ELF-1 (cell line): ENCODE results near the gene SOCS1.

Source experiments
- DNase-seq: peaks from one replicate; pipeline ENCODE4 v3.0.0-alpha.2; 2016; ENCODE audit warnings: low read depth, low spot score

Gene SOCS1

DNA sequence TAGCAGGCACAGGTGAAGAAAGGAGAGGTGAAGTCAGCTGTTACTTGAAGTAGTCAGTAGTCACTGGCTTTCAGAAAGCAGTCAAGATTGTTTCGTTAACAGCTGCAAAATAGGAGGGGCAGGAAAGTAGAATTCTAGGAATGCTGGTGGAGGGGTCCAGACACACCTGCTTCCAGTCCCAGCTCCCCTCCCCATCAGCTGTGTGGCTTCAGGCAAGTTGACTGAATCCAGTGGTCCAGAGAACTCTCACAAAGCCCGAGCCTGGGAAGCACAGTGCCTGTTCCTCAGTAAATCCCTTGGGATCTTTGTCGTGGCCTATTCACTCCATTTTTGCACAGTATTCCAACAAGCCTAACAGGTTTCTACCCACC, 4.6 kb upstream of the SOCS1 start:
- DNase-seq: peak; percentile 90

DNA sequence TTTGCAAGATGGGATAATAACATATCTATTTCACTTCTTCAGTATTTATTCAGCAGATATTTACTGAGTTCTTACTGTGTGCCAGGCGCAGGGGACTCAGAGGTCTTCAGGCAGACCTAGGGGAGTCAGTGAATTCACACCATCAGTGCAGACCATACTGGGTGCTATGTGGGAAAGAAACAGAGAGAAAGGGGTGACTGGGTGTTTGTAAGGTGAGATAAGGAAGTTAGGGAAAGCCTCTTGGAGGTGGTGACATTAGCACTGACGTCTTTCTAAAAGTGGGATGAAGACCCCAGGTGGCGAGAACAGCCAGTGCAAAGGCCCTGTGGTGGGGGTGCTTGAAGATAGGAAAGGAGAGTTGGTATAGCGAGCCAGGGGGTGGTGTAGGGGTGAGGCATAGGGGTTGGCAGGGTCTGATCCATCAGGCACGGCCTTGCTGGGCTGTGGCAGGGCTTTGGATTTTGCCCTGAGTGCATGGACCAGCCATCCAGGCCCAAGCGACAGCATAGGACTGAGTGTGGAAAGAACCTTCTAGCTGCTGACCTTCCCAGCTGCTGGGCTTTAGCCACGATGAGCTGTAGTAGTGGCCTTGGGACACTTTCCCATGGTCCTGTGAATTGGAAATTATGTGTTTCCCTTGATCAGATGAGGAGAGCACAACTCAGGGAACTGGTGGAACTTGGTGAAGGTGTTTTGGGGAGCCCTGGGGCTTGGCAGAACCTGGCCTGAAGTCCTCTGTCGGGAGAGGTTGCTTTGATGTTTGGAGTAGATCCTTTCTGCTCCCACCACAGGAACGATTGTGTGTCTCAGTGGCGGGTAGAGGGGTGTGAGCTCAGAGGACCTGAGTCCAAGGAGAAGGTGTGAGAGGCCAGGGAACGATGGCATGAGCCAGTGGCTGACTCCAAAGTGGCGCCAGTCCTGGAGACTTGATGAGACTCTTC, 3.9 kb upstream of the SOCS1 start:
- DNase-seq: no peak

DNA sequence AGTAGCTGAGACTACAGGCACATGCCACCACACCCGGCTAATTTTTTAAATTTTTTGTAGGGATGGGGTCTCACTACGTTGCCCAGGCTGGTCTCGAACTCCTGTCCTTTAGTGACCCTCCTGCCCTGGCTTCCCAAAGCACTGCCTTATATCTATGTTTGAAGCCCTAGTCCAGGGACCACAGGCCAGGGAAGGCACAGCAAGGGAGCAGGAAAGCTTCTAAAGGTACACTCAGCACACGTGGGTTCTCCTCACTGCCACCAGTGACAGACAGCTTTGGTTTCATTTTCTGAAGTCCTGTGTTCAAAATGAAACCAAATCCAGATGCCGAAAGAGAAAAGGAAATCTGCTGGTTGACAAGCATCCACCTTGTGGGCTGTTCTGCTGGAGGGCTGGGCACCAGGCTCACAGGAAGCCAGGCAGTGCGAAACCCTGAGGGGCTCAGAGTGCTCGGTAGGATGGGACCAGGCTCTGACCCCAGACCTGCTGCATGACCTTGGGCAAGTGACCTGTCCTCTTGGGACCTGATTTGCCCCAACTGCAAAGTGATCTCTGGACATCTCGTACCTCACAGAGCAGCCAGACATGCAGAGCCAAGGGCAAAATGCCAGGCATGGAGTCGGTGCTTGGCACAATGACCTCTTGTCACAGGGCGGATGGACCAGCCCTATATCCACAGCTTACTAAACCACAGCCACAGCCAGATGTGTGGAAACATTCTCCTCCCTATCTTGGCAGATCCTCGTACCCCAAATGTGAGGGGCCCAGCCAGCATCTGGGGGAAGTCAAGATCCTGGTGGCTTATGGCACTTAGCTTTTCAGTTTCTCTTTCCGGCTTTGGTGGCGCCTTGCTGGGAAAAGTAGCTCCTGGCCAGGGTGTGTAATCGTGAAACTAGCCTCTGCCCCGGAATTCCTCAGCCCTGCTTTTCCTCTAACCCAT, 2.8 kb upstream of the SOCS1 start:
- no peak for DNase-seq

DNA sequence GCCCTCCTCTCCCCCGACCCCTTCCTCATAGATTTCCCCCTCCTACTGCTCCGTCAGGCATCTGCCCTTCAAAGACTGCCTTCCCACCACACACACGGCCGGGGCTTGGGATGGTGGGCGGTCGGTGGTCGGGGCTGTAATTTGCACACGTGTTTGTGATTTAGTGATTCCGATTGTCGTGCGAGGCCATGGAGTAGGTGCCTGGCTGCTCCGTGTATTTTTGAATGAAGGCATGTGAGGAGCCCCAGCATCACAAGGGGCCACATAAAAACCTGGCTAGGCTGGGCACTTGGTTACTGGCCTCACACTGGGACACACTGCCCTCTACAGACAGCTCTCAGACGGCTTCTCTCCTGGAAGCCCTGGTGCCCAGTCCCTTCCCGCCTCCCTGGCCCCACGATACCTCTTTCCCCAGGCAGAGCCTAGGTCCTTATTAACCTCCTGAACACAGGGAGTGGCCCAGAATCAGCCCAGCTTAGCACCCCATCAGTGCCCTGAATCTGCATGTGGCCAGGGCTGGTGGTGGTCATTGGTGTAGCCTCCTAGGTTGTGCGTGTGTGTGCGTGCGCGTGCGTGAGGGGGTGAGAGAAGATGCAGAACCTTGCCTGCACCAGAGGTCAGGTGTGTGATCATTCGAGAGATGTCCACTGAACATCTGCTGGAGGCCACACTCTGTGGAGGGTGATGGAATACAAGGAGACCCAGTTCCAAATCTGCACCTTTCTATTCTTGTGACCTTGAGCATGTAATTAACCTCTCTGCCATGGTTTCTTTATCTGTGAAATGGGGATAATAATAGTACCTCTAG, 1.3 kb upstream of the SOCS1 start:
- peak; percentile 87 for DNase-seq

DNA sequence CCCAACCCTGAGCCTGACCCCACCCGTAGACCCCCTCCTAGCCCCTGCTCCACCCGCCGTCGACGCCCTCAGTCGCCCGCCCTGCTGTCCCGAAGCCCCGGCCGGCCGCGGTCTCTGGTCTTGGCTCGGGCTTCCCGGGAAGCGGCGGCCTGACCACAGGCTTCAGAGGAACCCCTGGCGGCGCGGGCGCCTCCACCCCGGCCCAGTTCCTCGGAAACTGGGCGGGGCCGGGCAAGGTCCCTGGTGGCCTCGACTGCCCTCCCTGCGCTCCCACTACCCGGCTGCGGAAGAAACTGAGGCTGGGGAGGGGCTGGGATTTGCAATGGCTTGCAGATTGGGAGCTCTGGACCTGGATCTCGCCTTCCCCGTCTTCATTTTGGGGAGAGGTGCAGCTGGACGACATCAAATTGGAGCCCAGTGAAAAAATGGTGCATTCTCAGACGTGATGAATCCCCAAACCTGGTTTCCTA, 692 bp upstream of the SOCS1 start:
- DNase-seq: peak; percentile 68

DNA sequence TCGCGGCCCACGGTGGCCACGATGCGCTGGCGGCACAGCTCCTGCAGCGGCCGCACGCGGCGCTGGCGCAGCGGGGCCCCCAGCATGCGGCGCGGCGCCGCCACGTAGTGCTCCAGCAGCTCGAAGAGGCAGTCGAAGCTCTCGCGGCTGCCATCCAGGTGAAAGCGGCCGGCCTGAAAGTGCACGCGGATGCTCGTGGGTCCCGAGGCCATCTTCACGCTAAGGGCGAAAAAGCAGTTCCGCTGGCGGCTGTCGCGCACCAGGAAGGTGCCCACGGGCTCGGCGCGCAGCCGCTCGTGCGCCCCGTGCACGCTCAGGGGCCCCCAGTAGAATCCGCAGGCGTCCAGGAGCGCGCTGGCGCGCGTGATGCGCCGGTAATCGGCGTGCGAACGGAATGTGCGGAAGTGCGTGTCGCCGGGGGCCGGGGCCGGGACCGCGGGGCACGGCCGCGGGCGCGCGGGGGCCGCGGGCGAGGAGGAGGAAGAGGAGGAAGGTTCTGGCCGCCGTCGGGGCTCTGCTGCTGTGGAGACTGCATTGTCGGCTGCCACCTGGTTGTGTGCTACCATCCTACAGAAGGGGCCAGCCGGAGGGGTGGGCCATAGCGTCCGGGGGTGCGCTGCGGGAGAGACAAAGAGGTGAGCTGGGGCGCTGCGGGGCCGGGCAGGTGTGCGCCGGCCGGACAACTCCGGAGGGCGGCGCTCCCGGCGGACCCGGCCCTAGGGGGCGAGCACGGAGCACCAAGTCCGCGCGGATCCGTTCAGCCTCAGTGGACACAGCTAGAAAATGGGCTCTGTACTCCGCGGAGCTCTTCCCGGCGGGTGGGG, 879 bp downstream of the SOCS1 start:
- peak; percentile 62 for DNase-seq

DNA sequence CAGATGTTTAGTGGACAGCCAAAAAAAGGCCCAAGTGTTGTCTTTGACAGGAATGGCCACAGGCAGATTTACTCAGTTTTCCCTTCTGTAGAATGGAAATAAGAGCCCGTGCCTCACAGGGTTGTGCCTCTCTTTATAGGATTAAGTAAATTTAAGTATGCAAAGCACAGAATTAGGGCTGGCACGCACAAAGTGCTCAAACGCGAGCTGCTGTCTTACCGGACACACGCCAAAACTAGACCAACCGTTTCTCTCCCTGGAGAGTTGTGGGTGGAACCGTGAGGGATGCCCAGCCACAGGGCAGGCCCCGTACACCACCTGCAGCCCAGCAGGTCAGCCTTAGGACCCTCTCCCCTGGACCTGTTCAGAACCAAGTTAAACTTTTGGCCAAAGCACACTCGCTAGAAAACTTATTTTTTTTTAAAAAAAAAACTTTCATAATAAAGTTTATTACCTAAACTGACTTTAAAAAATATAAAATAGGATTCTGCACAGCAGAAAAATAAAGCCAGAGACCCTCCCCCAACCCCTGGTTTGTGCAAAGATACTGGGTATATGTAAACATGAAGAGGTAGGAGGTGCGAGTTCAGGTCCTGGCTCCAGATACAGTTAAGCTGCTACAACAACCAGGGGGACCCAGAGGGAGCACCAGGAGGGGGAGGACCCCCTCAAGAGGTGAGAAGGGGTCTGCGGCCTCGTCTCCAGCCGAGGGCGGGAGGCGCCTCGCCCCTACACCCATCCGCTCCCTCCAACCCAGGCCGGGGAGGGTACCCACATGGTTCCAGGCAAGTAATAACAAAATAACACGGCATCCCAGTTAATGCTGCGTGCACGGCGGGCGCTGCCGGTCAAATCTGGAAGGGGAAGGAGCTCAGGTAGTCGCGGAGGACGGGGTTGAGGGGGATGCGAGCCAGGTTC, 1.8 kb downstream of the SOCS1 start:
- no peak for DNase-seq

DNA sequence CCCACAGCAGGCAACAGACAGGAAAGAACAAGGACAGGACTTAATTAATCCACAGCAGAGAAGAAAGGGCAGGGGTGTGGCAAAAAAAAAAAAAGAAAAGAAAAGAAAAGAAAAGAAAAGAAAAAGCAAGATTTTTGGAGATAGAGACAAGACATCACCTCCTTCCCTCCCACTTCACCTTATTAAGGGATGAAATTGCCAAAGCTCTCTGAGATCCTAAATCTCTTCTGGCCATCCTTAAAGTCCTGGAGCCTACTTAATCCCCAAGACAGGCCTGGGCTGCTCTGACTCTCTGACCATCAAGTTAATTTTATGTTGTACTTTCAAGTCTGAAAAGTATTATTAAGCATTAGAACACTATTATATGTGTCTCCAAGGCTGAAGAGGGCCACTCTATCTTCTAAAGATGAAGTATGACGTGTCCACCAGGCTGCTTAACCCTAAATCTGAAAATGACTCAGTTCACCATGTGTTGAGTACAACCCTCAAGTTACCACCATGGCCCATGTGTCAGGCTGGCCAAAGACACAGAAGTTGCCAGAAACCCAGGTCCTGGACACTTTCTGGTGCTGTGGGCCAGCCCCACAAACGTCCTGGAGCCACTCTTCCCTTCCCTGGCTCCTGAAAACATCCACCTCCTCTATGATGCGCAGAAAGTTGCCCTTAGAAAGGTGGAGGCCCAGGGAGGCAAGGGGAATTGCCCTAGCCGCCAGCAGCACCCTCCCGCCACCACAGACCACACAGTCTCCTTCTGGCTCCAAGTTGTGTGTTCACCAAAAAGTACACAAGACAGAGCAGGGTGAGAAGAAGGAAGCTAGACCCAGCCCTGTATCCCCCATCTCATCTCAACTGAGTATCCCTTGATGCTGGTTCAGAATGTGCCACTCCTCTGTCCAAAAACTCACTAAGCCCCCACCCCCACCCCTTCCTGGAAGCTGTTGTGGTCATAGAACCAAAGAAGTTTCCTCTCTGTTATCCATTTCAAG, 2.7 kb downstream of the SOCS1 start:
- DNase-seq: no peak

DNA sequence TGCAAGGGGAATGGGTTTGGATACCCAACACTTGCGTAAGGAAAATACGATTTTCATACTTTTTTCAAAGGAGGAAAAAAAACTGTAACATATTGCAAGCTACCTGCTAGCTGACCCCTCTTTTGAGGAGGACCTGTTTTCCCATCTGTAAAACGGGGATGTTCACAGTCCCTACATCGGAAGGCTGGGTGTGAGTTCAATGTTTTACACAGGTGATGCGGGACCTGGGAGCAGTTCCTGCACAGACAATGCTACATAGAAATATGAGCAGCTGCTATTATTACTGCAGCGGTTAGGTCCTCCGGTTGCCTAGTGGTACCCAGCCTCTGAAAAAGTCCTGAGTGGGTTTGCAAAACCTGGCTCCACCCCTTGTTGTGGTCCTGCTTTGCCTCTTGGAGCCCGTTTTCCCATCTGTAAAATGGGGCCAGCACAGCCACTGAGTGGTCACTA, 3.5 kb downstream of the SOCS1 start:
- no peak for DNase-seq

DNA sequence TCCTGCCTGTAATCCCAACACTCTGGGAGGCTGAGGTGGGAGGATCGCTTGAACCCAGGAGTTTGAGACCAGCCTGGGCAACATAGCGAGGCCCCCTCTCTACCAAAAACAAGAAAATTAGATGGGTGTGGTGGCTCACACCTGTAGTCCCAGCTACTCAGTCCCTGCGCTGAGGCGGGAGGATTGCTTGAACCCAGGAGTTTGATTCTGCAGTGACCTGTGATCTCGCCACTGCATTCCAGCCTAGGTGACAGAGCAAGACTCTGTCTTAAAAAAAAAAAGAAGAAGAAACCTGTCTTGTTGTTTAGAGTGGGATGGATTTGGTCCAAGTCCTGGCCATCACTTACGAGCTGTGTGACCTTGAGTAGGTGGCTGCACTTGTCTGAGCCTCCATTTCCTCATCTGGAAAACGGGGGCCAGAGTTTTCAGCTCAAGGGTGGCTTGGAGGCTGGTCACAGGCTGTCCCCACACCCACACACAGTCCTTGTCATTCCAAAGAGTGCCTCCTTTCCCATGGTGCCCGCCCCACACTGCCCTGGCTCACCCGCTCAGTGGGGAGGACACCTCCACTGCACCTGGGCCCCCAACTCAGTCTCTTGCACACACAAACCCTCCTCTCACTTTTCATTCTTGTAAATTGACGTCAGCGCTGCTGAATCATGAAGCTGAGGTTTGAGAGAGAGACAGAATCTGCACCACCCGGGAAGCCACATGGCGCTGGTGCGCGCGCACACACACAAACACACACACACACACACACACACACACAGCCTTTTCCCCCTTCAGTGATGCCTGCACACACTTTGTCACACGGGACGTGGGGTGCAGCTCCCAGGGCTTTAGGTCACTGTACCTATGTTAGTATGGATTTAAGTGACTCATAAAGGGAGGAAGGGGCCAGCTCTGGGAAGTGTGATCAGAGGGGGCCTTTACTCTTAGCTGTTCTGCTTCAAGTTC, 4.2 kb downstream of the SOCS1 start:
- DNase-seq: no peak

DNA sequence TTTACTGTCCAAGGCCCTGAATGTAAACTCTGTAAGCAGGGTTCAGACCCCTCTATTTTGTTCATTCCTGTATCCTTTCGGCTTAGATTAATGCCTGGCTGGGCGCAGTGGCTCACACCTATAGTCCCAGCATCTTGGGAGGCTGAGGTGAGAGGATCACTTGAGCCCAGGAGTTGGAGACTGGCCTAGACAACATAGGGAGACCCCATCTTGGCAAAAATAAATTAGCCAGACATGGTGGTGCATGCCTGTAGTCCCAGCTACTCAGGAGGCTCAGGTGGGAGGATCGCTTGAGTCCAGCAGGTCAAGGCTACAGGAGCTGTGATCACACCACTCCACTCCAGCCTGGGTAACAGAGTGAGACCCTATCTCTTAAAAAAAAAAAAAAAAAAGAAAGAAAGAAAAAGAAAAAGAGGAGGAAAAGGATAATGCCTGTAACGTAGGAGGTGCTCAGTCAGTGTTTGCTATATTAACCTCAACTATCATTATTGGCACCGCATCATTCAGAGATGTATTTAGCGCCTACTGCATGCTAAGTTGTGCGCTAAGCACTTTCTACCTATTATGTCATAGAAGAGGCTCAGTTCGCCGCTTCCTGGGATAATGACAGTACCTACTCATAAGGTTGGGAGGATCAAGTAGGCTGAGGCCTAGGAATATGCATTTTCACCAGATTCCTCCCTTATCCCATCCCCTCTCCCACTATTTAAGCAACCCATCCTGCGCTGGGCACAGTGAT, 5.0 kb downstream of the SOCS1 start:
- no peak for DNase-seq

DNA sequence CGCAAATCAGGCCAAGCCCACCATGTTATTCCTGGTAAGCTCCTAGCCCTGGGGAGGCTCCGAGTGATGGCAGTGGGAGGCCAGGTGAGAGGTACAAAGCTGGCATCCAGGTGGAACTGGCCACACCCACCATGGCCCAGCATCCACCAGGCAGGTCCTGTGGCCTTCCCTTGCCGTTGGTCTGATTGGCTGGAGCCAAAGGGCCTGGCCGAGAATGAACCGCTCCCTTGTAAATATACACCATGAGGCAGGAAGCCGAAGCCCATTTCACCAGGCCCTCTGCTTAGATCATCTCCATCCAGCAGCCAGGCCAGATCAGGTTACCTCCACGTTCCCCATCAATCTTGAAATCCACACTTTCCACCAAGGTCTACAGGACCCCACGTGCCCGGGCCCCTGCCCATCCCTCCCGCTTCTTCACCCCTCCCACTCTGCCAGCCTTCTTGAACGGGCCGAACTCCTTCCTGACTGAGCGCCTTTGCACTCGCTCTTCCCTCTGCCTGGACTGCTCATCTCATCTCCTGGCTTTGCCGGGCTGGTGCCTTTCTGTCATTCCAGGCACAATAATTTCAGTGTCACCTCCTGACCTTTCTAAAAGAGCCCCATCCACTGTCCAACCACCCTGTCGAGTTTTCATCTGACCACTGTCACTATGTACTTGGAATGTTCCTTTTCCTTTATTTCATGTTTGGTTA, 5.8 kb downstream of the SOCS1 start:
- peak; percentile 53 for DNase-seq

DNA sequence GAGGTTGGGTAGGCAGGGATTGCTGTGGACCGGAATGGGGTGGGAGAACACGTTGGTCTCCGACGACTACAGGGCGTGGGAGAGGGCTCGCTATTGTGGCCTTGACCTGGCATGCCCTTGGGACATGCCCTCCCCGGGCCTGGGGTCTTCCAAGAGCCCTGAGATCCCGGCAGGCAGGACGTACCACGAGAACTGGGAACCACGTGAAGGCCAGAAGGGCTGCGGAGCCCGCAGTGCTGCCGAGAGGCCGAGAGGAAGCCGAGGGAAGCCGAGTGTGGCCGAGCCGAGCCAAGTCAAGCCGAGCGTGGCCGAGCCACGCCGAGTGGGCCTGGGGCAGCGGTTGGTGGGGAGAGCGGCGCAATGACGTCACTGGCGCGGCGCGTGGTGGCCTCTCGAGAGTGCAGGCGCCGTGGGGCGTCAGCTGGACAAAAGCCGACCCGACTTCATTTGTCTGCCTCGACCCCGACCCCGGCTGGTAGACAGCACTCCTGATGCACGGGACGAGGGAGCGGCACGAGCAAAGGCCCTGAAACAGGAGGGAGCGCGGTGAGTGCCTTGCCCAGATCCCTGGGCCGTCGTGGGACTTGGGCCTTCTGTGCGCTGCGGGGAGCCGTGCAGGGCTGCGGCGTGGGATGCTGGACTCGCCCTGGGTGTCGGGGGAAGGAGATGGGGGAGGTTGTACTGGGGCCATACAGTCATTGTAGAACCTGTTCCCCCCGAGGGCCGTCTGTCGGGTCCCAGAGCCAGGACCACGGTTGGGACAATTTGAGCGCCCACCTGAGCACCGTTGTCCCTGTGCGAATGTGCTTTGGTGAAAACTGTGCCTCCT, 6.6 kb downstream of the SOCS1 start:
- no peak for DNase-seq

DNA sequence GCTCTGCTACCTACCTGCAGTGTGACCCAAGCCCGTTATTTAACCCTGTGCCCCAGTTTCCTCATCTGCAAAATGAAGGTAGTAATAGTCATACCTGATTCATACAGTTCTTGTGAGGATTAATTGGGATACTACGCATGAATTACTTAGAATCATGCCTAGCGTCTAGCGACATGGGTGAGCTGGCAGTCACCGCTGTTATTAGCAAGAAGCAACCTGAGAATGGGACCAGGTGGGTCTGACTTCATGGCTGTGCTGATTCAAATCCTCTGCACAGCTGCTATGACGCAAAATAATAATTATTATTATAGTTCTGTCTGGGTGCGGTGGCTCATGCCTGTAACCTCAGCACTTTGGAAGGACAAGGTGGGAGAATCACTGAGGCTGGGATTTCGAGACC, 7.9 kb downstream of the SOCS1 start:
- DNase-seq: no peak

DNA sequence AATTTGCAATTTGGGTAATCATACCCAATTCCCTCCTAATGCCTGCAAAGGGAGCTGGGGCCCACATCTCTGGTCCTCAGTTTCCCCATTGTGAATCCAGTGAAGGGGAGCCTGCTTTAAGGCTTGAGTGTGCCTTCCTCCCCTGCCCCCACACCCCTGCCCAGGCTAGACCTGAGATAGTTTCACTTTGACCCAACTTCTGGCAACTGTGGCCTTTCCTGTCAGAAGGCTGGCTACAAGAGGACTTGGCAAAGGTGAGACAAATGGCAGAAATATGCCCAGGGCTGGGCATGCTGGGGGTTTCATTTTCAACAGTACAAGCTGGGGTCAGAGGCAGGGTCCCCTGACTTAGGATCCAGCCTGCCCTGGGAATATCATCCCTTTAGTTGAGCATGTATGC, 10.0 kb downstream of the SOCS1 start:
- DNase-seq: no peak
